Stomach (tissue), 9 donors: ENCODE data around the gene ALDH16A1. TPM values are rescaled to one million over a fixed set of nuclear protein-coding genes. Genes with fewer than 3 reads are reported as not detected.

Experiments used
- DNase-seq, 2 donors: peaks; one replicate each; pipeline versions ENCODE4 v3.0.0 to v3.0.0-alpha.2; 2013 to 2019
- H3K27ac ChIP-seq, 5 donors: fragments of 200-600 bp in 4 of 5; sonication (generic) in 4 of 5; one replicate each; pipeline ENCODE4 v1.5.1; 2013 to 2019; ENCODE audit warnings: mild to moderate bottlenecking in 1 of 5, moderate library complexity in 1 of 5
- H3K27me3 ChIP-seq, 3 donors: fragments of 200-600 bp; sonication (generic); one replicate each; pipeline ENCODE4 v1.5.1; 2017 to 2019; ENCODE audit warnings: mixed run types in 1 of 3
- H3K36me3 ChIP-seq, 4 donors: fragments of 200-600 bp; sonication (generic); 1 replicate in 3 of 4; 2 replicates in 1 of 4; pipeline ENCODE4 v1.5.1; 2016 to 2019
- H3K4me1 ChIP-seq, 4 donors: fragments of 200-600 bp; sonication (generic); one replicate each; pipeline ENCODE4 v1.5.1; 2016 to 2019
- H3K4me3 ChIP-seq, 4 donors: fragments of 200-600 bp; sonication (generic) in 3 of 4; one replicate each; pipeline ENCODE4 v1.5.1; 2016 to 2019; ENCODE audit warnings: mild to moderate bottlenecking in 1 of 4
- H3K9me3 ChIP-seq, 4 donors: fragments of 200-600 bp; sonication (generic); one replicate each; pipeline ENCODE4 v1.5.1; 2016 to 2019
- EP300 ChIP-seq: sonication (generic); formaldehyde crosslinking; IDR thresholded peaks from one replicate; pipeline ENCODE4 v1.6.1; 2017; ENCODE audit warnings: antibody characterized with exemption
- POLR2A ChIP-seq, 4 donors: fragments of 450-650 bp; IDR thresholded peaks; one replicate each; pipeline ENCODE4 v1.6.1; 2016; ENCODE audit warnings: antibody characterized with exemption in 4 of 4, control low read depth in 2 of 4, mild to moderate bottlenecking in 1 of 4, moderate library complexity in 1 of 4
- POLR2AphosphoS5 ChIP-seq, 3 donors: sonication (generic); formaldehyde crosslinking; IDR thresholded peaks; one replicate each; pipeline ENCODE4 v1.6.1; 2016; ENCODE audit warnings: antibody characterized with exemption in 3 of 3
- WGBS, 5 donors: extraction: QIAGEN DNeasy Blood & Tissue Kit in 3 of 5; methylation state at CpG; one replicate each; pipeline versions ENCODE4 v1.1.5 to v1.1.7; 2013 to 2018; 5-methylcytosine and 5-hydroxymethylcytosine counted together
- intact Hi-C: fragments of 100-400 bp; cut with DNase I; formaldehyde crosslinking; loops from one replicate; pipeline ENCODE4 v1.15.1; 2023; ENCODE audit warnings: low total_unique reads
- polyA plus RNA-seq, 3 donors: library from polyadenylated mRNA; stranded (reverse); fragments of 200-250 nt; gene quantifications; one replicate each; pipeline ENCODE4 v1.2.3, GENCODE V29; 2013
- total RNA-seq, 5 donors: library from RNA; depleted of rRNA; stranded (reverse); fragments of >200 nt; gene quantifications; one replicate each; pipeline versions ENCODE4 v1.1.0 to v1.2.3, GENCODE V29; 2014 to 2016
- TF ChIP-seq, protein P1 (sequence below), 7 experiments: fragments of 450-650 bp in 4 of 7; fragments of 200-600 bp in 3 of 7; sonication (generic) in 3 of 7; IDR thresholded peaks; one replicate each; pipeline ENCODE4 v1.5.1; 2016 to 2019; ENCODE audit warnings: antibody characterized with exemption in 7 of 7, control low read depth in 2 of 7, mild to moderate bottlenecking in 1 of 7
- donor health status: healthy with polysubstance abuse.
- donor health status: Bipolar disorder and iron deficiency.
- donor health status: healthy.

Gene ALDH16A1
- total and polyA plus RNA-seq, 8 donors = 27.9 to 198 (median 42.5) TPM

GRCh38 chr19:49436381-49437017, 16.5 kb upstream of the ALDH16A1 start:
- peak in 1 of 2 donors; percentile 76 for DNase-seq
- peaks cover 27 to 100% (median 98%) of the 10 kb centered on the region in 3 donors for H3K27me3 ChIP-seq
- WGBS, 5 donors = 10 to 14% (median 11%) methylated on average over 22 to 42 of the region's 42 CpGs
- H3K4me1 ChIP-seq = peaks cover 0 to 25% (median 14%) of the 10 kb centered on the region in 4 donors
- TF ChIP-seq POLR2AphosphoS5 (IDR thresholded peaks at IDR 0.05) (no peak), EP300 (no peak), POLR2A (IDR thresholded peaks at IDR 0.05) (no peak)
- TF ChIP-seq, protein P1, sequence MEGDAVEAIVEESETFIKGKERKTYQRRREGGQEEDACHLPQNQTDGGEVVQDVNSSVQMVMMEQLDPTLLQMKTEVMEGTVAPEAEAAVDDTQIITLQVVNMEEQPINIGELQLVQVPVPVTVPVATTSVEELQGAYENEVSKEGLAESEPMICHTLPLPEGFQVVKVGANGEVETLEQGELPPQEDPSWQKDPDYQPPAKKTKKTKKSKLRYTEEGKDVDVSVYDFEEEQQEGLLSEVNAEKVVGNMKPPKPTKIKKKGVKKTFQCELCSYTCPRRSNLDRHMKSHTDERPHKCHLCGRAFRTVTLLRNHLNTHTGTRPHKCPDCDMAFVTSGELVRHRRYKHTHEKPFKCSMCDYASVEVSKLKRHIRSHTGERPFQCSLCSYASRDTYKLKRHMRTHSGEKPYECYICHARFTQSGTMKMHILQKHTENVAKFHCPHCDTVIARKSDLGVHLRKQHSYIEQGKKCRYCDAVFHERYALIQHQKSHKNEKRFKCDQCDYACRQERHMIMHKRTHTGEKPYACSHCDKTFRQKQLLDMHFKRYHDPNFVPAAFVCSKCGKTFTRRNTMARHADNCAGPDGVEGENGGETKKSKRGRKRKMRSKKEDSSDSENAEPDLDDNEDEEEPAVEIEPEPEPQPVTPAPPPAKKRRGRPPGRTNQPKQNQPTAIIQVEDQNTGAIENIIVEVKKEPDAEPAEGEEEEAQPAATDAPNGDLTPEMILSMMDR (IDR thresholded peaks at IDR 0.05) = no peak
- intact Hi-C loops = no loop called here
- no peak overlapping the region for H3K4me3 ChIP-seq
- H3K27ac ChIP-seq = no peak overlapping the region
- no peaks in the 10 kb centered on the region for H3K9me3 ChIP-seq
- no peaks in the 10 kb centered on the region for H3K36me3 ChIP-seq

DNA sequence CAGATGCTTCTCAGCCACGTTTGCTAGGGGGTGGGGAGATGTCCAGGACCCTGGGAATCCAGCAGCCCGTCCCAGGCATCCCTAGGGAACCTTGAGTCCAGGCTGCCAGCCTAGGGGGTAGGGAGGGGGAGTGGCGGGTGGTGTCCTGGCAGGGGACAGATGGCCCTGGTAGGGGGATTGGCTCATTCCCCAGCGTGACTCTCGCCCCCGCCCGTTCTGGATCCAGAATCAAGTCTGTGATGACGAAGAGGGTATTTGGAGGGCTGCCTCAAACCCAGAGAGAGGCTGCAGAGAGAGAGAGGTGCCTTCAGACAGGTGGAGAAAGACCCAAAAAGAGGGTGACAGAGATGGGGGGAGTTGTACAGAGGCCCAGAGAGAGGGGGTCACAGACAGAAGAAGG, 15.8 kb upstream of the ALDH16A1 start:
- H3K4me1 ChIP-seq = peaks cover 0 to 30% (median 17%) of the 10 kb centered on the region in 4 donors
- no peak for DNase-seq
- TF ChIP-seq POLR2AphosphoS5 (IDR thresholded peaks at IDR 0.05) = no peak
- TF ChIP-seq EP300 = no peak
- TF ChIP-seq, protein P1 (IDR thresholded peaks at IDR 0.05) = no peak
- no peak for TF ChIP-seq POLR2A (IDR thresholded peaks at IDR 0.05)
- H3K36me3 ChIP-seq = no peaks in the 10 kb centered on the region
- no peak overlapping the region for H3K27ac ChIP-seq
- intact Hi-C loops = no loop called here
- H3K4me3 ChIP-seq = no peak overlapping the region
- no peaks in the 10 kb centered on the region for H3K9me3 ChIP-seq
- peaks cover 26 to 100% (median 98%) of the 10 kb centered on the region in 3 donors for H3K27me3 ChIP-seq
- 19 to 22% (median 20%) methylated on average over 8 of the region's 8 CpGs for WGBS, 5 donors

- TF ChIP-seq, protein P1 (IDR thresholded peaks at IDR 0.05) = no peak
- H3K9me3 ChIP-seq = no peaks in the 10 kb centered on the region
- intact Hi-C loops = no loop called here
Measured at GRCh38 chr19:49438261-49438660, 14.8 kb upstream of the ALDH16A1 start.

DNA sequence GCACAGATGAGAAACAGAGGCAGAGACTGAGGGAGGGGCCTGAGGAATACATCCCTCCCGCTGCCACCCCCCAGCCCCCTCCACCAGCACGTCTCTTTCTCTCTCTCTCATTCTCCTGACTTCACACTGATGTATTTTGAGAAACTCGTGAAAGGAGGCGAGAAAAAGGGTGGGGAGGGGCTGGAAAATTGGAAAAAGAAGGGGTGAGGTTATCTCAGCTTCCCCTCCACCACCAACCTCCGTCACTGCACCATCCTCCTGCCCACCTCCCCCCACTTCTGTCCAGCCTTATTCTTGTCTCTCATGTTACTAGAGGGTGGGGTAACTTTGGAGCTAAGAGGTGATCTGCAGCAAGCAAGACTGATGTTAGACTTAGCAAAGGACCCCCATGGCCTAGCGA, 13.2 kb upstream of the ALDH16A1 start:
- no peak for DNase-seq
- TF ChIP-seq, protein P1 (IDR thresholded peaks at IDR 0.05) = no peak
- TF ChIP-seq EP300 (no peak), POLR2AphosphoS5 (IDR thresholded peaks at IDR 0.05) (no peak), POLR2A (IDR thresholded peaks at IDR 0.05) (no peak)
- 40 to 49% (median 43%) methylated on average over 6 of the region's 6 CpGs for WGBS, 5 donors
- intact Hi-C loops = loop anchor here (5.0 kb wide), 1 partner anchor 48 kb away; no protein-coding TSS in a partner anchor
- H3K4me1 ChIP-seq = peaks cover 0 to 41% (median 24%) of the 10 kb centered on the region in 4 donors
- no peak overlapping the region for H3K4me3 ChIP-seq
- no peaks in the 10 kb centered on the region for H3K36me3 ChIP-seq
- H3K27ac ChIP-seq = no peak overlapping the region
- H3K9me3 ChIP-seq = no peaks in the 10 kb centered on the region
- peaks cover 5 to 83% (median 74%) of the 10 kb centered on the region in 3 donors for H3K27me3 ChIP-seq

More at GRCh38 chr19:49438261-49438660, 14.8 kb upstream of the ALDH16A1 start:
- H3K27ac ChIP-seq = no peak overlapping the region
- peaks cover 16 to 99% (median 89%) of the 10 kb centered on the region in 3 donors for H3K27me3 ChIP-seq
- 13 to 20% (median 15%) methylated on average over 6 of the region's 6 CpGs for WGBS, 5 donors
- no peak overlapping the region for H3K4me3 ChIP-seq
- peaks cover 0 to 34% (median 20%) of the 10 kb centered on the region in 4 donors for H3K4me1 ChIP-seq
- no peak for DNase-seq
- H3K36me3 ChIP-seq = no peaks in the 10 kb centered on the region
